NCI-H748 treated with DMSO at 0.1 percent for 48 hours (cell line): ENCODE measurements around the gene EPX.

Experiments used
- DNase-seq: peaks from one replicate; lab custom pipeline; 2025; lab: John Stamatoyannopoulos, UW

The EPX gene

GRCh38 chr17:58184986-58185761 lies 7.4 kb upstream of the EPX start:
- no peak for DNase-seq

- no peak for DNase-seq
Measured at GRCh38 chr17:58186591-58186990, 5.9 kb upstream of the EPX start.

GRCh38 chr17:58187063-58187462 lies 5.5 kb upstream of the EPX start:
- DNase-seq, result no peak

GRCh38 chr17:58187675-58188074 lies 4.9 kb upstream of the EPX start:
- no peak for DNase-seq

- DNase-seq, result no peak
Measured at GRCh38 chr17:58189436-58190146, 2.9 kb upstream of the EPX start.

- no peak for DNase-seq
Measured at GRCh38 chr17:58191241-58191896, 1.2 kb upstream of the EPX start.

- DNase-seq, result no peak
Measured at GRCh38 chr17:58193641-58194255, 1.2 kb downstream of the EPX start.

GRCh38 chr17:58195518-58196123 lies 3.1 kb downstream of the EPX start:
- no peak for DNase-seq

- no peak for DNase-seq
Measured at GRCh38 chr17:58196610-58197009, 4.1 kb downstream of the EPX start.

GRCh38 chr17:58200024-58200633 lies 7.6 kb downstream of the EPX start:
- DNase-seq, result peak; percentile 58

GRCh38 chr17:58202859-58203258 lies 10.3 kb downstream of the EPX start:
- no peak for DNase-seq

GRCh38 chr17:58204796-58205195 lies 12.3 kb downstream of the EPX start:
- no peak for DNase-seq

GRCh38 chr17:58205936-58206335 lies 13.4 kb downstream of the EPX start:
- no peak for DNase-seq

- DNase-seq, result no peak
Measured at GRCh38 chr17:58207451-58207850, 14.9 kb downstream of the EPX start.

- no peak for DNase-seq
Measured at GRCh38 chr17:58208344-58208743, 15.8 kb downstream of the EPX start.

GRCh38 chr17:58210922-58211321 lies 18.4 kb downstream of the EPX start:
- no peak for DNase-seq

- DNase-seq, result no peak
Measured at GRCh38 chr17:58215685-58216084, 23.2 kb downstream of the EPX start.

GRCh38 chr17:58217766-58218165 lies 25.2 kb downstream of the EPX start:
- no peak for DNase-seq

GRCh38 chr17:58219007-58219788 lies 26.7 kb downstream of the EPX start, which contains the start of gene MKS1:
Gene MKS1 (minus strand): TSS chr17:58219255. CDS start chr17:58219230, 25 bp downstream.
- DNase-seq, result peak; percentile 78

- DNase-seq, result no peak
Measured at GRCh38 chr17:58219789-58220183, 27.3 kb downstream of the EPX start.

- DNase-seq, result no peak
Measured at GRCh38 chr17:58224315-58224714, 31.8 kb downstream of the EPX start.
